ENCODE results near the gene C1QTNF4. TPM values are rescaled to one million over a fixed set of nuclear protein-coding genes. Genes with fewer than 3 reads are reported as not detected.
A peak's percentile ranks its signal among the peaks of the same experiment; 100 is the strongest.

The C1QTNF4 gene
- total RNA-seq, 2 donors from 2014 or later: 1.1 to 1.6 TPM

DNA sequence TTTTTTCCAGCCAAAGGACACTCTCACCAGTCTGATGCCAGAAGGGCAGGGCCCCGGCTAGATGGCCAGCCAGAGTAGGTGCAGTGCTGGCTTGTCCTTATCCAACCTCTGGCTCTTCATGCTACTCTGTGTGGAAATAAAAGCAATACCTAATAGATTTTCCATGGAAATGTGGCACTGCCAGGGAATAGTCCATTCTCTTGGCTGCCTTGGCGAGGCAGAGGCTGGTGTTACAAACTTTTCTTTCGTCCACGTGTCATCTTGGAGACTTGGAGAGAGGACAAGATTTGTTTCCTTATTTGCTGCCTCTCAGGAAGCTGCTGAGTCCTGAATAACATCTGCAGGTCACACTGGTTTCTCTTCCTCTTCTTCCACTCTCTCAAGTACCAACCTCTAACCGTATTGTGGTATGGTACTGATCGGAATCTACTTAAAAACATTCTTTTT lies 17.2 kb upstream of the C1QTNF4 start:
- no peaks in the 10 kb centered on the region for H3K9me3 ChIP-seq (ENCODE audit: control insufficient read depth, low read length, poor library complexity, severe bottlenecking)
- no peak overlapping the region for H3K27ac Mint-ChIP-seq
- H3K4me3 Mint-ChIP-seq: no peak overlapping the region
- no peaks in the 10 kb centered on the region for H3K27me3 Mint-ChIP-seq
- H3K36me3 Mint-ChIP-seq (ENCODE audit: low read depth): peaks cover 5% of the 10 kb centered on the region
- ATAC-seq: no peak
- DNase-seq: no peak
- no peaks in the 10 kb centered on the region for H3K4me1 Mint-ChIP-seq

DNA sequence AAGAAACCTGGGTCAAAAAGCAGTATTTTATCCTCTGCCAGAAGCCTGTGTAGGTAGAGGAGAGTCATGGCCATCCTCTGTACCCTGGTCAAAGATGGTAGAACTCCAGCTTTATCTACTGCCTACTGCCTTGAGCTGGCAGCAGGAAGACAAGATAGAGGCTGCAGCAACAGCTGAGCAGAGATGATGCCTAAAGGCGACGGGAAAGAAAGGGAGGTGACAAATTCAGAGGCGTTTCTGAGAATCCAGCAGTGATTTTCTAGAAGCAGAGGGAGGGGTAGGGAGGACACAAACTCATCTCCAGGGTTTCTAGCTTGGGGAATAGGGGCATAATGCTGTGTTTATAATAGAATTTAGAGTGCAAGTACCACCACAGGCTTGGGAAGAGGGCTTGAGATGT lies 15.5 kb upstream of the C1QTNF4 start:
- Mint-ChIP-seq H3K27ac (no peak overlapping the region), H3K27me3 (no peaks in the 10 kb centered on the region), H3K36me3 (ENCODE audit: low read depth) (peaks cover 5% of the 10 kb centered on the region), H3K4me3 (no peak overlapping the region), H3K4me1 (no peaks in the 10 kb centered on the region)
- DNase-seq (no peak), ATAC-seq (no peak)
- no peaks in the 10 kb centered on the region for H3K9me3 ChIP-seq (ENCODE audit: control insufficient read depth, low read length, poor library complexity, severe bottlenecking)

DNA sequence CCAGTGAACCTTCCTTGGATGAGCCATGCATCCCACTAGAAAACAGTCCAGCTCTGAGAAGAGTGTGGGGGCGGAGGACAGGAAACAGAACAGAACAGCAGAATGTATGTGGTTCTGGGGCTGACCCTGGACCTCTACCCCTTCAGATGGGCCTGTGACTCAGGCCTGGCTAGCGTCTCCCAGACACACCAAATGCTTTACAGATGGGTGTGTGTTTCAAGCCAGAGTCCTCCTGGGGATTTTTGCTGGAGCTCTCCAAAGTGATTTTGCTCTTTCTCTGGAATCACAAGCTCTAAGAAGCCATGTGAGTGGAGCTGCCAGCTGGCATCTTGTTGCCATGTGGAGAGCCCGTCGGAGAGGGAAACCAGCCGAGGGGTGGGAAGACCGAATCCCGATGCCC lies 13.2 kb upstream of the C1QTNF4 start:
- no peaks in the 10 kb centered on the region for H3K27me3 Mint-ChIP-seq
- peaks cover 5% of the 10 kb centered on the region for H3K36me3 Mint-ChIP-seq (ENCODE audit: low read depth)
- H3K4me3 Mint-ChIP-seq: no peak overlapping the region
- H3K9me3 ChIP-seq (ENCODE audit: control insufficient read depth, low read length, poor library complexity, severe bottlenecking): no peaks in the 10 kb centered on the region
- DNase-seq (no peak), ATAC-seq (no peak)
- H3K27ac Mint-ChIP-seq: no peak overlapping the region
- H3K4me1 Mint-ChIP-seq: no peaks in the 10 kb centered on the region

DNA sequence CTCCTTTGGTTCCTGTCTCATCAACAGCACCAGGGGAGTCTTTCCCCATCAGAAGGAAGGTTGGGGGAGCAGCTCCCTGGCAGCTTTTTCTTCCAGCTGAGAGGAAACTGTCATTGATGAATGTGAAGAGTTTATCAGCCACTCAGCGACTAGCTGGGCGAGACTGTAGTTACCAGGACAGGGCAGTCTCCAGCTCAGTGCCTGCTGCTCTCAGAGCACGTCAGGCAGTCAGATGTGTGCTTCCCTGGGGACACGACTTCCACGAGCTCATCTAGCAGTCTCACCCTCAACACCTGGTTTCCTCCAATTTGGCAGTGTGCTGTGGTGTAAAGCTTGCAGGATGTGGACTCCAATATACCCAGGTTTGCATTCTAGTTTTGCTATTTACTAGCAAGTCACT lies 12.5 kb upstream of the C1QTNF4 start:
- DNase-seq: no peak
- H3K27me3 Mint-ChIP-seq: no peaks in the 10 kb centered on the region
- no peaks in the 10 kb centered on the region for H3K4me1 Mint-ChIP-seq
- no peak overlapping the region for H3K4me3 Mint-ChIP-seq
- no peaks in the 10 kb centered on the region for H3K9me3 ChIP-seq (ENCODE audit: control insufficient read depth, low read length, poor library complexity, severe bottlenecking)
- peak overlapping the region; percentile 43 for H3K27ac Mint-ChIP-seq
- no peak for ATAC-seq
- peaks cover 5% of the 10 kb centered on the region for H3K36me3 Mint-ChIP-seq (ENCODE audit: low read depth)

DNA sequence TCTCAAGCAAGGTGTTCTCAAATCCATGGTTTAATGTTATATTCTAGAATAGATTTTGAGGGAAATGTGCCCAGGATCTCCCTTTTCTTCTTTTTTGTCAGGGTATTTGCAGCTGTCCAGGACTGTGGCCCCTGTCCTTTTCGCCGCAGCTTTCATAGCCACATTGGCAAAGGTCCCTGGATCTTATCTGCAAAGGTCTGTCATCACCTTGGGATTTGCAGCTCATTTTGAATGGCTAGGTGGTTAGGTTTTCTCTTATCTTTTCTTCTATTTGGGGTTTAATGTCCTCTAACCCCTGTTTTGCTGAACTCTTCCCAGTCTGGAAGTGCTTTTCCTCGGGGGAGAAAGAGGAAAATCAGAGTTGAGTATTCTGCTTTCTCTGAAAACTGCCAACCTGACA lies 11.7 kb upstream of the C1QTNF4 start:
- DNase-seq: no peak
- ATAC-seq: no peak
- no peaks in the 10 kb centered on the region for H3K9me3 ChIP-seq (ENCODE audit: control insufficient read depth, low read length, poor library complexity, severe bottlenecking)
- Mint-ChIP-seq H3K4me1 (no peaks in the 10 kb centered on the region), H3K4me3 (no peak overlapping the region), H3K27ac (no peak overlapping the region), H3K36me3 (ENCODE audit: low read depth) (peaks cover 5% of the 10 kb centered on the region), H3K27me3 (no peaks in the 10 kb centered on the region)

DNA sequence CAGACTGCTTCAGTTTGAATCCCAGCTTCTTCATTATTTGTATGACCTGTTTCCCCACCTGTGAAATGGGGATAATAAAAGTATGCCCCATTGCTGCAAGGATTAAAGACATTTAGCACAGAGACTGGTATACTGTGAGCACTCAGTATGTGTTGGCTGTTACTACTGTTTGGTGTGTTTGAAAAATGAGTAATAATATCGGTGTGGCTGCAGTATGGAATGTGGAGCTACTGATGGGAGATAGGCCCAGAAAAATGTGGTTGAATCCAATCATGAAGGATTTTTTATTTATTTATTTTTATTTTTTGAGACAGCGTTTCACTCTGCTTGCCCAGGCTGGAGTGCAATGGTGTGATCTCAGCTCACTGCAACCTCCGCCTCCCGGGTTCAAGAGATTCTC lies 9.1 kb upstream of the C1QTNF4 start:
- ATAC-seq: no peak
- H3K27ac Mint-ChIP-seq: no peak overlapping the region
- DNase-seq: no peak
- H3K4me1 Mint-ChIP-seq: peaks cover 3% of the 10 kb centered on the region
- no peaks in the 10 kb centered on the region for H3K9me3 ChIP-seq (ENCODE audit: control insufficient read depth, low read length, poor library complexity, severe bottlenecking)
- H3K36me3 Mint-ChIP-seq (ENCODE audit: low read depth): peaks cover 9% of the 10 kb centered on the region
- H3K4me3 Mint-ChIP-seq: no peak overlapping the region
- H3K27me3 Mint-ChIP-seq: no peaks in the 10 kb centered on the region

DNA sequence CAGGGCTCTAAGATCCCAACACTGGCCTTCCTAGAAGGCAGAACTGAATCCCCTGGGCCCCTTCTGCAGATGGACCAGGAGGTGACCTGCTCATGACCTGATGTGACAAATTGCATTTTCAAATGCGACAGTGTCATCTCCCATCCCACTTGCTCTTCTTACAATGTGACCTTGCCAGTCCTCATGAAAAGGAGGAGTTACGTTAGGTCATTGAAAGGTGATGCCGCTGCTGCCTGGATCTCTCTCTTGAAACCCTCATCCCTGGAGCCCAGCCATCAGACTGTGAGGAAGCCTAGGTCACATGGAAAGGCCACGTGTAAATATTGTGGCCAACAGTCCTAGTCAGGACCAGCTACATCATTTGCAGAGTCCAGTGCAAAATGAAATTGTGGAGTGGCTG lies 5.7 kb upstream of the C1QTNF4 start:
- no peak for ATAC-seq
- DNase-seq: no peak
- Mint-ChIP-seq H3K4me1 (peaks cover 3% of the 10 kb centered on the region), H3K27me3 (peaks cover 12% of the 10 kb centered on the region), H3K36me3 (ENCODE audit: low read depth) (peaks cover 4% of the 10 kb centered on the region), H3K4me3 (no peak overlapping the region), H3K27ac (no peak overlapping the region)
- no peaks in the 10 kb centered on the region for H3K9me3 ChIP-seq (ENCODE audit: control insufficient read depth, low read length, poor library complexity, severe bottlenecking)

DNA sequence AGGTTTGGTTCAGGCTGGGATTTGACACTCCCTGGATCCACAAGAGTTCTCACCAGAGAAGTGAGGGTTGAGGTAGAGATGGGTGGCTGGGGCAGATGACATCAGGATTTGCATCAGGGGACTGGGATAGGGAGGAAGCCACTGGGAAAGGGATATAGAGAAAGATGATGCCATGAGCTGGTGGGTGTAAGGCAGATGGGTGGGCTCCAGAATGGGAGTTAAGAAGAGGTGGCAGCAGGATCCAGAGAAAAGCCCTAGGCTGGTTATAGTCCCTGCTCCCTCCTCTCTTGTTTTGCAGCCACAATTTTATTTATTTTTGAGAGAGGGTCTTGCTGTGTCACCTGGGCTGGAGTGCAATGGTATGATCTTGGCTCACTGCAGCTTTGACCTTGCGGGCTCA lies 1.8 kb upstream of the C1QTNF4 start:
- H3K9me3 ChIP-seq (ENCODE audit: control insufficient read depth, low read length, poor library complexity, severe bottlenecking): no peaks in the 10 kb centered on the region
- Mint-ChIP-seq H3K36me3 (ENCODE audit: low read depth) (peaks cover 9% of the 10 kb centered on the region), H3K27me3 (peaks cover 37% of the 10 kb centered on the region), H3K27ac (no peak overlapping the region), H3K4me3 (no peak overlapping the region), H3K4me1 (peaks cover 8% of the 10 kb centered on the region)
- ATAC-seq: no peak
- no peak for DNase-seq

DNA sequence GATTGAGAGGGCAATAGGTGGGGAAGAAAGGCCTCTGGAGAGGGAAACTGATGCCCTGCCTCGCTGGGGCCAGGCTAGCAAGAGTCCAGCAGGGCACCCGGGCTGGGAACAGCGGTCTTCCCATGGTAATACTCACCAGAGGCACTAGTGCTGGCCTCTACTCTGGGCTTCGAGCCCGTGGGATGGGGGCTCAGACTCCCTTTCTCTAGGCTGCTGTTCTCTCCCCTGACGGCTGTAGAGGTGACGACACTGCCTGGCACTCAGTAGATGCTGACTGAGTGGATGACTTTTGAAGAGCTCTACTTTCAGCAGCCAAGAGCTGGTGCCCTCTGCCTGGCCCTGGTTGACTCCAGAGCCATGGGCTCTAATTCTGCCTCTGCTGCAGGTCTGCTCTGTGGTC lies 818 bp upstream of the C1QTNF4 start:
- DNase-seq (no peak), ATAC-seq (no peak)
- peaks cover 37% of the 10 kb centered on the region for H3K27me3 Mint-ChIP-seq
- no peak overlapping the region for H3K27ac Mint-ChIP-seq
- H3K9me3 ChIP-seq (ENCODE audit: control insufficient read depth, low read length, poor library complexity, severe bottlenecking): no peaks in the 10 kb centered on the region
- H3K4me1 Mint-ChIP-seq: peaks cover 8% of the 10 kb centered on the region
- H3K36me3 Mint-ChIP-seq (ENCODE audit: low read depth): peaks cover 9% of the 10 kb centered on the region
- H3K4me3 Mint-ChIP-seq: no peak overlapping the region

DNA sequence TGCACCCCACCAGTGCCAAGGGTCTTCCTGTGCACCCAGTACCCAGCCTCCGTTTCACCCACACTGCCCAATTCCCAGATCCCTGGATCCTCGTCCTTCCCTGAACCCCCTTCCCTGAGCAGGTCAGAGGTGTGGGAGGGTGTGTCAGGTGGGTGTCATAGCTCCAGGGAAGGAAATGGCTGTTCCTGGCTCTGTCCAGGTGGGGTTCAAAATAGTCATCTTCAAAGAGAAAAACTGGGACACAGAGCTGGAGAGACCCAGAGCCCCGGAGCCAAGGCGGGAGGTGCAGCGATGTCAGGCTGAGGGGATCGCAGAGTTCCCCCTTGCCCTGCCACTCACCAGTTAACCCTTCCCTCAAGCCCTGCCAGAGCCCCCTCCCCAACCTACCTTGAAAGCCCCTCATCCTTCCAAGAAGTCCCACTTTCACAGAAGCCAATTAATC lies 698 bp downstream of the C1QTNF4 start:
- peaks cover 37% of the 10 kb centered on the region for H3K27me3 Mint-ChIP-seq
- no peaks in the 10 kb centered on the region for H3K9me3 ChIP-seq (ENCODE audit: control insufficient read depth, low read length, poor library complexity, severe bottlenecking)
- ATAC-seq: no peak
- peaks cover 5% of the 10 kb centered on the region for H3K4me1 Mint-ChIP-seq
- DNase-seq: no peak
- peak overlapping the region; percentile 41 for H3K4me3 Mint-ChIP-seq
- H3K36me3 Mint-ChIP-seq (ENCODE audit: low read depth): peaks cover 5% of the 10 kb centered on the region
- no peak overlapping the region for H3K27ac Mint-ChIP-seq

DNA sequence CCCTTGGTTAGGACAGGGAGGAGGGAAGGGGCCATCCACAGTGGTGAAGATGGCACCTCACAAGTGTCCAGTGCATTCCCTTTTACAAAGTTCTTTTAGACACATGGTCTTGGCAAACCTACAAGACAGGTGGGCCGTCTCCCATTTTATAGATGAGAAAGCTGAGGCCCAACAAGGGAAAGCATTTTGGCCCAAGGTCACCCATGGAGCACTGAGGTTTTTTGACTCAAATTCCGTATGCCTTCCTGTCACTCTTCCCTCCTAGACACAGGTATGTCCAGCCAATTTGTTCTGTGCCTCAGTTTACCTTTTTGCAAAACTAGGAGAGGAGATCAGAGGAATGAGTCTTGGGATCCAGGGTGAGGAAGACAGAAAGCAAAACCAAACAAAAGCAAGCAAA lies 1.2 kb downstream of the C1QTNF4 start:
- no peaks in the 10 kb centered on the region for H3K9me3 ChIP-seq (ENCODE audit: control insufficient read depth, low read length, poor library complexity, severe bottlenecking)
- ATAC-seq (no peak), DNase-seq (no peak)
- Mint-ChIP-seq H3K4me1 (peaks cover 5% of the 10 kb centered on the region), H3K36me3 (ENCODE audit: low read depth) (peaks cover 5% of the 10 kb centered on the region), H3K4me3 (no peak overlapping the region), H3K27ac (no peak overlapping the region), H3K27me3 (peaks cover 37% of the 10 kb centered on the region)

DNA sequence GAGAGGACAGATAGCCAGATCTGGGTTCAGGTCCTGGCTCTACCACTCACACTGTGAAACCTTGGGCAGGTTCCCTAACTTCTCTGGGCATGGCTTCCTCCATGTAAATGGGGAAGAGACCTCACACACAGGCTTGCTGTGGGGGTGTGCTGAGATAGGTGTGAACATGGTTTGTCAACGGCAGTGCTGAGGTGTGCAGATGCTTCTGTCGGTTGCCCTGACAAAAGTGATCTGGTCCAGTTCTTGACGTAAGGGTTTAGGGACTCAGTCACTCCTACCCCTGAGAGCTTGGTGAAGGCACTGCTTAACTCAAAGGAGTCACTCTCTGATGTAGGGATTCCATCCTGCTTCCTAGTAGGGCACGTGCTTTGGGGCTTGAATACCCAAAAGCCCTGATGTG lies 2.0 kb downstream of the C1QTNF4 start:
- Mint-ChIP-seq H3K4me1 (peaks cover 5% of the 10 kb centered on the region), H3K27me3 (peaks cover 37% of the 10 kb centered on the region), H3K36me3 (ENCODE audit: low read depth) (peaks cover 5% of the 10 kb centered on the region), H3K4me3 (no peak overlapping the region), H3K27ac (no peak overlapping the region)
- H3K9me3 ChIP-seq (ENCODE audit: control insufficient read depth, low read length, poor library complexity, severe bottlenecking): no peaks in the 10 kb centered on the region
- no peak for DNase-seq
- no peak for ATAC-seq

DNA sequence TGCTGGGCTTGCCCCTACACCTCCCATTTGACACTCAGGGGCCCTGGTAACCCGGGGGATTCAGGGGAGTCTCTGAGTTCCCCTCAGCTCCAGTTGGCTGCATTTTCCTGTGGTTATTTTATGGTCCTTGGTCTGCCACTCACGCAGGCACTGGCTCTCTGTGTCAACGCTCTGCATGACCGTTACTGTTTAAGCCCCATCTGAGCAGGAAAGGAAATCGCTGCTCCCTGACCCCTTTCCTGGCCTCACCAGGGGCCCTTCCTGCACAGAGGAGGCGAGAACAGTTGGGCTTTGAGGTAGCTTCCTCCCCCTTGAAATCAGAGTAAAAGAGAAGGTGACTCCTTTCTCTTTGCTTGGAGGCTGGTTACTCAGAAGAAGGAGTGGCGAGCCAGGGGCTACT lies 2.4 kb downstream of the C1QTNF4 start:
- H3K27ac Mint-ChIP-seq: no peak overlapping the region
- no peak for ATAC-seq
- peaks cover 5% of the 10 kb centered on the region for H3K36me3 Mint-ChIP-seq (ENCODE audit: low read depth)
- H3K4me1 Mint-ChIP-seq: peaks cover 5% of the 10 kb centered on the region
- no peak for DNase-seq
- no peaks in the 10 kb centered on the region for H3K9me3 ChIP-seq (ENCODE audit: control insufficient read depth, low read length, poor library complexity, severe bottlenecking)
- no peak overlapping the region for H3K4me3 Mint-ChIP-seq
- H3K27me3 Mint-ChIP-seq: peaks cover 37% of the 10 kb centered on the region

DNA sequence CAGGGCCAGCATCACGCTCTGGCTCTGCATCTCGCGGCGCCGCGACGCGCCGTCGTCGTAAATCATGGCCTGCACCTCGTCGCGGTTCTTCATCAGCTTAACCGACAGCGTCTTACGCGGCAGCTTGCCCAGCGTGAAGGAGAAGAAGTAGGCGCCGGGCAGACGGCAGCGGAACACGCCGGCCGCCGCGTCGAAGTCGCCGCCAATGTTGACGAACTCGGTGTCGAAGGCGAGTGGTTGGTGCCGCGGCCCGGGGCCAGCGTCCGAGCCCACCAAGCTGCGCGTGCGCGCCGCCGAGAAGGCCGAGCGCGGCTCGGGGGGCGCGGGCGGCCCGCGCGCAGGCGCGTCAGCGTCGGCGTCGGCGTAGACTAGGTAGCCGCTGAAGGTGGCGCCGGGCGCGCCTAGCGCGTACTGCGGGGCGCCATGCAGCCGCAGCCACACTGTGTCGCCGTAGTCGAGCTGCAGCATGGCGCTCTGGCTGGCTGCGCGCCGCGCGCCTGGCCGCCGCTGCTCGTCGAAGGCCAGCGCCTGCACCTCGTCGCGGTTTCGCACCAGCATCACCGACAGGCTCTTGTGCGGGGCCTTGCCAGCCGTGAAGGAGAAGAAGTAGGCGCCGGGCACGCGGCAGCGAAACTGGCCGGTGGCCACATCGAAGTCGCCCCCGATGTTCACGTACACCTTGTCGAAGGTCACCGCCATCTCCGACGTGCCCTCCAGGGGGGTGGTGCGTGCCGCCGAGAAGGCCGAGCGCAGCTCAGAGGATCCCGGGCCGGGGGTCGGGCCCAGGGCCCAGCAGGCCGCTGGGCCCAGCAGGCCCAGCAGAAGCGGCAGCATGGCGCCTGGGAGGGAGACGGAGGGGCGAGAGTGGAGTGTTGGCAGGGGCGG lies 4.0 kb downstream of the C1QTNF4 start:
- peaks cover 8% of the 10 kb centered on the region for H3K4me1 Mint-ChIP-seq
- ATAC-seq: no peak
- H3K27ac Mint-ChIP-seq: no peak overlapping the region
- peaks cover 5% of the 10 kb centered on the region for H3K36me3 Mint-ChIP-seq (ENCODE audit: low read depth)
- H3K9me3 ChIP-seq (ENCODE audit: control insufficient read depth, low read length, poor library complexity, severe bottlenecking): no peaks in the 10 kb centered on the region
- H3K4me3 Mint-ChIP-seq: no peak overlapping the region
- no peak for DNase-seq
- peaks cover 27% of the 10 kb centered on the region for H3K27me3 Mint-ChIP-seq

Measured in T-helper 17 cell (primary cell).